GM12801 (cell line): ENCODE measurements around the gene MAML1.

Experiments
- CTCF ChIP-seq: IDR thresholded peaks from one replicate; pipeline ENCODE4 v1.5.1; 2011; ENCODE audit warnings: control low read depth; ENCODE audit not compliant: insufficient read length; ENCODE audit errors: extremely low read depth

The MAML1 gene

GRCh38 chr5:179818746-179819295 lies 86.2 kb downstream of the MAML1 start:
- no peak for TF ChIP-seq CTCF

GRCh38 chr5:179819296-179820126 lies 86.9 kb downstream of the MAML1 start:
- TF ChIP-seq CTCF: no peak

- TF ChIP-seq CTCF: no peak
Observed at GRCh38 chr5:179820127-179820482, 87.5 kb downstream of the MAML1 start.

GRCh38 chr5:179820483-179821297 lies 88.1 kb downstream of the MAML1 start, which contains the start of gene SQSTM1:
Gene SQSTM1 (plus strand): TSS chr5:179820905. CDS start chr5:179820937, 32 bp downstream.
- TF ChIP-seq CTCF: no peak

- no peak for TF ChIP-seq CTCF
Observed at GRCh38 chr5:179821298-179822058, 88.9 kb downstream of the MAML1 start.

- TF ChIP-seq CTCF: no peak
Observed at GRCh38 chr5:179822059-179822432, 89.4 kb downstream of the MAML1 start.
